ENCODE data around the gene ALKAL2.

GRCh38 chr2:233030-233429 lies 54.9 kb downstream of the ALKAL2 start:
- TF ChIP-seq EZH2 (IDR thresholded peaks at IDR 0.05; ENCODE audit: borderline replicate concordance) (no peak), CTCF (IDR thresholded peaks at IDR 0.05; ENCODE audit: poor library complexity) (no peak)
